NCI-H524 (cell line): ENCODE measurements around the gene SETBP1.
A peak's percentile ranks its signal among the peaks of the same experiment; 100 is the strongest.

Experiments
- DNase-seq, 2 experiments: peaks; one replicate each; lab custom pipeline; 2025; lab: John Stamatoyannopoulos, UW

Gene SETBP1

GRCh38 chr18:44816050-44816449 is 135.4 kb downstream of the SETBP1 start:
- no peak for DNase-seq

GRCh38 chr18:44816477-44816876 is 135.8 kb downstream of the SETBP1 start:
- DNase-seq = no peak

- no peak for DNase-seq
Measured at GRCh38 chr18:44817831-44818473, 137.3 kb downstream of the SETBP1 start.

GRCh38 chr18:44818668-44819403 is 138.1 kb downstream of the SETBP1 start:
- no peak for DNase-seq

- no peak for DNase-seq
Measured at GRCh38 chr18:44819944-44820510, 139.3 kb downstream of the SETBP1 start.

- DNase-seq = no peak
Measured at GRCh38 chr18:44821924-44822323, 141.2 kb downstream of the SETBP1 start.

GRCh38 chr18:44823286-44823685 is 142.6 kb downstream of the SETBP1 start:
- no peak for DNase-seq

- no peak for DNase-seq
Measured at GRCh38 chr18:44823782-44824181, 143.1 kb downstream of the SETBP1 start.

GRCh38 chr18:44824884-44825283 is 144.2 kb downstream of the SETBP1 start:
- DNase-seq = peak in 1 of 2 experiments; percentile 3

- DNase-seq = peak; percentile 46 to 87
Measured at GRCh38 chr18:44826418-44827259, 146.0 kb downstream of the SETBP1 start.

- no peak for DNase-seq
Measured at GRCh38 chr18:44828080-44828479, 147.4 kb downstream of the SETBP1 start.

- no peak for DNase-seq
Measured at GRCh38 chr18:44830581-44830980, 149.9 kb downstream of the SETBP1 start.

- no peak for DNase-seq
Measured at GRCh38 chr18:44833786-44834185, 153.1 kb downstream of the SETBP1 start.

- DNase-seq = peak in 1 of 2 experiments; percentile 44
Measured at GRCh38 chr18:44834867-44835469, 154.3 kb downstream of the SETBP1 start.

- no peak for DNase-seq
Measured at GRCh38 chr18:44835703-44836102, 155.0 kb downstream of the SETBP1 start.

- DNase-seq = no peak
Measured at GRCh38 chr18:44836263-44836662, 155.6 kb downstream of the SETBP1 start.

- no peak for DNase-seq
Measured at GRCh38 chr18:44837482-44838180, 156.9 kb downstream of the SETBP1 start.

GRCh38 chr18:44838971-44839666 is 158.4 kb downstream of the SETBP1 start:
- DNase-seq = no peak

GRCh38 chr18:44840058-44840790 is 159.5 kb downstream of the SETBP1 start:
- no peak for DNase-seq

- DNase-seq = no peak
Measured at GRCh38 chr18:44841221-44841620, 160.5 kb downstream of the SETBP1 start.
